ENCODE results near the gene VAMP4.

Gene VAMP4

GRCh38 chr1:171784784-171785183 is 42.9 kb upstream of the VAMP4 start:
- peak; percentile 42 for DNase-seq (ENCODE audit: low read depth)
- TF ChIP-seq CTCF (IDR thresholded peaks at IDR 0.05; ENCODE audit: low read depth, low read length, missing control alignments): no peak
- no peak overlapping the region; the same call in 1 of the 2 replicates for H3K4me3 ChIP-seq (ENCODE audit: low read depth, low read length)

- no peak overlapping the region for H3K4me3 ChIP-seq (ENCODE audit: low read depth, low read length)
- no peak for DNase-seq (ENCODE audit: low read depth)
Measured at GRCh38 chr1:171783816-171784530, 42.1 kb upstream of the VAMP4 start.

GRCh38 chr1:171781176-171781875 is 39.5 kb upstream of the VAMP4 start, which contains the start of gene METTL13:
Gene METTL13, plus strand, starts transcription at chr1:171781660. Its CDS starts 308 bp downstream, at chr1:171781968.
- TF ChIP-seq CTCF (IDR thresholded peaks at IDR 0.05; ENCODE audit: low read depth, low read length, missing control alignments): no peak
- peak; percentile 95 for DNase-seq (ENCODE audit: low read depth)
- H3K4me3 ChIP-seq (ENCODE audit: low read depth, low read length): peak within 1 kb of the TSS; percentile 98

More at GRCh38 chr1:171783816-171784530, 42.1 kb upstream of the VAMP4 start:
- no peak for TF ChIP-seq CTCF (IDR thresholded peaks at IDR 0.05; ENCODE audit: low read depth, low read length, missing control alignments)

- TF ChIP-seq CTCF (IDR thresholded peaks at IDR 0.05; ENCODE audit: low read depth, low read length, missing control alignments): no peak
- DNase-seq (ENCODE audit: low read depth): no peak
- H3K4me3 ChIP-seq (ENCODE audit: low read depth, low read length): peak overlapping the region; percentile 46
Measured at GRCh38 chr1:171780583-171781175, 38.8 kb upstream of the VAMP4 start.

- no peak for DNase-seq (ENCODE audit: low read depth)
- no peak overlapping the region for H3K4me3 ChIP-seq (ENCODE audit: low read depth, low read length)
- TF ChIP-seq CTCF (IDR thresholded peaks at IDR 0.05; ENCODE audit: low read depth, low read length, missing control alignments): no peak
Measured at GRCh38 chr1:171772312-171772711, 30.4 kb upstream of the VAMP4 start.

GRCh38 chr1:171769754-171770153 is 27.9 kb upstream of the VAMP4 start:
- no peak for DNase-seq (ENCODE audit: low read depth)
- no peak for TF ChIP-seq CTCF (IDR thresholded peaks at IDR 0.05; ENCODE audit: low read depth, low read length, missing control alignments)

More at GRCh38 chr1:171769754-171770153, 27.9 kb upstream of the VAMP4 start:
- H3K4me3 ChIP-seq (ENCODE audit: low read depth, low read length): no peak overlapping the region
